Activated naive CD4-positive, alpha-beta T cell treated with anti-CD3 and anti-CD28 coated beads, Interleukin-2, amount 10 ng/mL, durations not matched to agents 5 hours and 36 hours (primary cell): ENCODE data around the gene COX7B. TPM values are rescaled to one million over a fixed set of nuclear protein-coding genes. Genes with fewer than 3 reads are reported as not detected.

ENCODE experiments used
- total RNA-seq, 2 experiments: library from RNA; stranded (reverse); gene quantifications; one replicate each; pipeline ENCODE4 v1.2.3, GENCODE V29; 2021

COX7B gene
- 100 to 1,000 TPM; 216 to 238 TPM for total RNA-seq

GRCh38 chrX:77899081-77899828, at the start of gene COX7B:
TSS of gene COX7B (plus strand) at chrX:77899468. CDS start at chrX:77899554, 86 bp downstream.

GRCh38 chrX:77894921-77895886, 4.1 kb upstream of the COX7B start, which contains the start of gene MAGT1:
TSS of gene MAGT1 (minus strand) at chrX:77895435. CDS start at chrX:77895410, 25 bp downstream.

GRCh38 chrX:77910108-77910840, 11.0 kb downstream of the COX7B start, which contains the start of gene ATP7A:
TSS of gene ATP7A (plus strand) at chrX:77910693. CDS start at chrX:77971642, 60,949 bp downstream.

Other genes starting within 250 kb of the COX7B start
- gene ATRX, start 113.3 kb upstream of the COX7B start, total RNA-seq, result 10 to 100 TPM; 78.0 to 79.7 TPM
- 10 to 100 TPM; 46.0 to 50.4 TPM for gene MAGT1, start 4.0 kb upstream of the COX7B start, total RNA-seq
- 10 to 100 TPM; 11.5 to 12.2 TPM for gene ATP7A, start 11.2 kb downstream of the COX7B start, total RNA-seq
- gene PGAM4, start 70.2 kb downstream of the COX7B start, total RNA-seq, result under 1 TPM in 1 of 2 experiments, not detected in 1; 0.41 TPM
- 1,000 to 10,000 TPM in 1 of 2 experiments, 100 to 1,000 TPM in 1; 993 to 1,044 TPM for gene PGK1, start 204.8 kb downstream of the COX7B start, total RNA-seq
- 10 to 100 TPM; 18.0 to 19.8 TPM for gene TAF9B, start 240.2 kb downstream of the COX7B start, total RNA-seq